Body of pancreas (tissue), 4 donors: ENCODE data around the gene MGAT4A. TPM values are rescaled to one million over a fixed set of nuclear protein-coding genes. Genes with fewer than 3 reads are reported as not detected.

Source experiments
- ATAC-seq: fragments of 150-250 bp; one replicate; pipeline ENCODE4 v1.9.1; 2016
- DNase-seq, 4 donors: peaks; one replicate each; pipeline ENCODE4 v3.0.0-alpha.2; 2019
- H3K27ac ChIP-seq, 4 donors: fragments of 200-600 bp; sonication (generic); 1 replicate in 3 of 4; 2 replicates in 1 of 4; pipeline versions ENCODE4 v1.5.1 to v1.6.1; 2016 to 2019; ENCODE audit warnings: mild to moderate bottlenecking in 1 of 4, mixed read lengths in 1 of 4, moderate library complexity in 1 of 4
- H3K27me3 ChIP-seq, 2 donors: fragments of 200-600 bp; sonication (generic); one replicate each; pipeline ENCODE4 v1.6.0; 2016; ENCODE audit warnings: mild to moderate bottlenecking in 1 of 2
- H3K36me3 ChIP-seq, 2 donors: fragments of 200-600 bp; sonication (generic); replicated peaks in 1 of 2; 2 replicates each; pipeline ENCODE4 v1.5.1; 2016; ENCODE audit warnings: low read depth in 2 of 2; ENCODE audit not compliant: insufficient read depth in 1 of 2
- H3K4me1 ChIP-seq: fragments of 200-600 bp; sonication (generic); one replicate; pipeline ENCODE4 v1.6.0; 2016
- H3K4me3 ChIP-seq, 2 donors: fragments of 200-600 bp; sonication (generic); 1 replicate in 1 of 2; 2 replicates in 1 of 2; pipeline ENCODE4 v1.5.1; 2016 to 2019
- H3K9me3 ChIP-seq, 3 donors: fragments of 200-600 bp; sonication (generic); 1 replicate in 2 of 3; 2 replicates in 1 of 3; pipeline ENCODE4 v1.5.1; 2016
- CTCF ChIP-seq, 7 experiments: fragments of 450-650 bp in 4 of 7; fragments of 200-600 bp in 3 of 7; sonication (generic) in 3 of 7; IDR thresholded peaks; one replicate each; pipeline ENCODE4 v1.5.1; 2016 to 2019; ENCODE audit warnings: antibody characterized with exemption in 7 of 7
- POLR2A ChIP-seq, 3 donors: fragments of 450-650 bp; IDR thresholded peaks; one replicate each; pipeline ENCODE4 v1.6.1; 2016; ENCODE audit warnings: antibody characterized with exemption in 3 of 3, mild to moderate bottlenecking in 2 of 3
- WGBS, 2 donors: methylation state at CpG; one replicate each; pipeline ENCODE4 v1.1.5; 2017; 5-methylcytosine and 5-hydroxymethylcytosine counted together
- intact Hi-C: fragments of 100-400 bp; cut with DNase I; formaldehyde crosslinking; loops from one replicate; pipeline ENCODE4 v1.15.1; 2023
- total RNA-seq, 2 donors: library from RNA; depleted of rRNA; stranded (reverse); fragments of >200 nt; gene quantifications; one replicate each; pipeline ENCODE4 v1.1.0, GENCODE V29; 2016

Gene MGAT4A
- total RNA-seq, 2 donors from 2014 or later, result 40.5 to 72.4 TPM

- peaks cover 55% of the 10 kb centered on the region for H3K4me1 ChIP-seq
Measured at GRCh38 chr2:98713332-98714015, 17.5 kb downstream of the MGAT4A start.

GRCh38 chr2:98712145-98712544 lies 18.8 kb downstream of the MGAT4A start:
- Histone ChIP-seq H3K27ac (no peak overlapping the region), H3K4me1 (peaks cover 60% of the 10 kb centered on the region), H3K9me3 (no peaks in the 10 kb centered on the region), H3K27me3 (no peaks in the 10 kb centered on the region), H3K36me3 (no peaks in the 10 kb centered on the region), H3K4me3 (no peak overlapping the region)
- WGBS, 2 donors, result 91 to 98% methylated on average over 3 of the region's 3 CpGs
- no peak for ATAC-seq
- no peak for DNase-seq
- no peak for TF ChIP-seq POLR2A (IDR thresholded peaks at IDR 0.05)
- no peak for TF ChIP-seq CTCF (IDR thresholded peaks at IDR 0.05)
- intact Hi-C loops, result no loop called here

More at GRCh38 chr2:98713332-98714015, 17.5 kb downstream of the MGAT4A start:
- H3K9me3 ChIP-seq, result no peaks in the 10 kb centered on the region
- 24 to 32% methylated on average over 4 of the region's 4 CpGs for WGBS, 2 donors
- H3K27ac ChIP-seq, result peak overlapping the region in 2 of 4 donors; percentile 20 to 39
- ATAC-seq (no peak), DNase-seq (no peak)
- H3K36me3 ChIP-seq, result no peaks in the 10 kb centered on the region
- intact Hi-C loops, result no loop called here
- no peaks in the 10 kb centered on the region for H3K27me3 ChIP-seq
- H3K4me3 ChIP-seq, result no peak overlapping the region
- TF ChIP-seq CTCF (IDR thresholded peaks at IDR 0.05), result no peak
- TF ChIP-seq POLR2A (IDR thresholded peaks at IDR 0.05), result no peak

GRCh38 chr2:98711506-98711905 lies 19.4 kb downstream of the MGAT4A start:
- peak overlapping the region in 1 of 4 donors; percentile 33 for H3K27ac ChIP-seq
- DNase-seq (no peak), ATAC-seq (no peak)
- H3K4me3 ChIP-seq, result no peak overlapping the region
- TF ChIP-seq POLR2A (IDR thresholded peaks at IDR 0.05) (no peak), CTCF (IDR thresholded peaks at IDR 0.05) (no peak)
- intact Hi-C loops, result no loop called here
- WGBS, 2 donors, result 55 to 63% methylated on average over 3 of the region's 3 CpGs
- no peaks in the 10 kb centered on the region for H3K27me3 ChIP-seq
- no peaks in the 10 kb centered on the region for H3K9me3 ChIP-seq
- peaks cover 65% of the 10 kb centered on the region for H3K4me1 ChIP-seq
- H3K36me3 ChIP-seq, result no peaks in the 10 kb centered on the region

- 72 to 89% methylated on average over 4 of the region's 4 CpGs for WGBS, 2 donors
- H3K4me3 ChIP-seq, result no peak overlapping the region
- TF ChIP-seq CTCF (IDR thresholded peaks at IDR 0.05) (no peak), POLR2A (IDR thresholded peaks at IDR 0.05) (no peak)
- DNase-seq (no peak), ATAC-seq (no peak)
- H3K36me3 ChIP-seq, result no peaks in the 10 kb centered on the region
- intact Hi-C loops, result no loop called here
- H3K4me1 ChIP-seq, result peaks cover 72% of the 10 kb centered on the region
- peak overlapping the region in 1 of 4 donors; percentile 55 for H3K27ac ChIP-seq
- no peaks in the 10 kb centered on the region for H3K9me3 ChIP-seq
- H3K27me3 ChIP-seq, result no peaks in the 10 kb centered on the region
Measured at GRCh38 chr2:98710734-98711133, 20.2 kb downstream of the MGAT4A start.

GRCh38 chr2:98709535-98709934 lies 21.4 kb downstream of the MGAT4A start:
- no peaks in the 10 kb centered on the region for H3K9me3 ChIP-seq
- ATAC-seq, result no peak
- no peaks in the 10 kb centered on the region for H3K27me3 ChIP-seq
- TF ChIP-seq CTCF (IDR thresholded peaks at IDR 0.05) (no peak), POLR2A (IDR thresholded peaks at IDR 0.05) (no peak)
- peak; percentile 54 to 75 (median 69) for DNase-seq
- no peaks in the 10 kb centered on the region for H3K36me3 ChIP-seq
- intact Hi-C loops, result no loop called here
- H3K27ac ChIP-seq, result peak overlapping the region; percentile 2 to 55 (median 41)
- no peak overlapping the region for H3K4me3 ChIP-seq
- peaks cover 84% of the 10 kb centered on the region for H3K4me1 ChIP-seq
